T-helper 2 cell treated with Interferon-gamma antibody and Interleukin-4, amounts not matched to agents 100 ng/mL and 5 ng/mL, for 36 hours (primary cell): ENCODE results near the gene ZNF483. TPM values are rescaled to one million over a fixed set of nuclear protein-coding genes. Genes with fewer than 3 reads are reported as not detected.
"Not testable (repeated sequence)": the region's sequence is repeated elsewhere in the genome, so short reads cannot be mapped to it uniquely, and the experiment has no call there.

ENCODE experiments used
- intact Hi-C: fragments of 100-400 bp; cut with micrococcal nuclease; formaldehyde crosslinking; loops from one replicate; pipeline ENCODE4 v1.15.1; 2023
- total RNA-seq: library from RNA; stranded (reverse); gene quantifications from 2 replicates; pipeline ENCODE4 v1.2.3, GENCODE V29; 2022

ZNF483 gene
- total RNA-seq, 1 donor from 2014 or later, result 5.0 TPM

DNA sequence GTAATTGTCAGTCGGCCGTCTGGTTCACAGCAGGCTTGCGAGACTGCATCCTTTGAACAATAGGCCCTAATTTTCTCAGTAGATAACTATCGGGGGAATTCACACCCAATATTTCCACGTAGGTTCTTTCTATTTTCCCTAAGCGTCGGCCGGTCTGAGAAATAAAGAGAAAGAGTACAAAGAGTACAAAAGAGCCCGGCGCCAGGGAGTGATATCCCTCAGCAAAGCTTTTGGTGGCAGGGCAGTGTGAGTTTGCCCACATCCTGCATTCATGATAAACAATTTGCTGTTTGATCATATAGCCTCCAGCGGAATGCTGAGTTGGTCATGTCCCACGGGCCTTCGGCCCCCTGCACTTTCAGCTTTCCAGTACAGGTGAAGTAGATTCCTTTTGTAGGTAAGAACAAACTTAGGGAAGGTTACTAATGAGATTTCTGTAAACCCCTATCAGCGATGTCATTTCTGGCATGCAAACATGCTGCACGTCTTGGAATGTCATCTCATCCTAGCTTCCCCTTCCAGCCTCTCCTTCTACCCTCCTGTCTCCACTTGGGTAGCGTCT lies 79.2 kb downstream of the ZNF483 start:
- intact Hi-C loops, result no loop called here

DNA sequence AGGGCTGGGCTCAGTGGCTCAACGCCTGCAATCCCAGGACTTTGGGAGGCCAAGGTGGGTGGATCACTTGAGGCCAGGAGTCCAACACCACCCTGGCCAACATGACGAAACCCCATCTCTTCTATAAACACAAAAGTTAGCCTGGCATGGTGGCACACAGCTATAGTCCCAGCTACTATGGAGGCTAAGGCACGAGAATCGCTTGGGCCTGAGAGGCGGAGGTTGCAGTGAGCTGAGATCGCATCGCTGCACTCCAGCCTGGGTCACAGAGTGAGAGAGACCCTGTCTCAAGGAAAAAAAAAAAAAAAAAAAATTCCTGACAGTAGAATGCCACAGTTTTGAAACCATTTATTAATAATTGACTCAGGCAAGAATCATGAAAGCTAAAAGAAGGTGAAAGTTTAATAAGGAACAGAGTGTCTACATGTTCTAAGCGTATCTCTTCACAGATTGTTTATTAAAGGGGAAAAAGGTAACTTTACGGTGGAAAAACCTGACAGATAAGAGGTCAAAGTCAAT lies 80.1 kb downstream of the ZNF483 start:
- intact Hi-C loops, result no loop called here

DNA sequence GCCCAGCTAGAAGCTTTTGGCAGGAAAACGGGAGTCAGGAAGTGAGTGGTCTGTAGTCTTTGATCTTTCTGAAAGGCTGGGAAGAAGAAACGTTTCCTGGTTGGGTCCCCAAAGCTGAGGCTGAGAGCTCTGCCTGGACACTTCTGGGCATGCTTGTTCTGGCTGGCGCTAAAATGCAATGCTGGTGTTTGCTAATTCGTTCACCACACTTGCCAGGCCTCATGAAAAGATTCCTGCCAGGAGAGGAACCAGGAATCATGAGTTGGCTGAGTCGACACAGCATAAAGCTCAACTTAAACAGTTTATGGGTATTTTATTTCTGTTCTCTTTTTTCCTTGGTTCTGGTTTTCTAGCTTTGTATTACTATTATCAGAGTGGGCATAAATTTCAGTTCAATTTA lies 85.2 kb downstream of the ZNF483 start:
- intact Hi-C loops, result no loop called here

DNA sequence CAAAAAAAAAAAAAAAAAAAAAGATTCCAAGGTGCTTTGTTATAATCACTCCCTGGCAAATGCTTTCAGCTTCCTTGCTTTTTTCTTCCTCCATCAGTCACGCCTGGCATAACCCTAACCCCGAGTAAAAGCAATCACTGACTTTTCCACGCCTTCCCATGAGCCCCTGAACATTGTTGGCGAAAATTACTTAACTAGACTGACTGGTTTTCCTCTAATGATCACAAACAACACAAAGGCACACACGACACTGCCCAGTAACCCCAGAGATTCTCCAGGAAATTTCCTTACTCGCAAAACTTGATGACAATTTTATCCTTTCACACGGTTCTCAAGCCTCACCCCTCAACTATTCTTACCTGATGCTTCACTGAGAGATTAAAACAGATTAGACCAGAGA lies 85.9 kb downstream of the ZNF483 start:
- intact Hi-C loops, result no loop called here

DNA sequence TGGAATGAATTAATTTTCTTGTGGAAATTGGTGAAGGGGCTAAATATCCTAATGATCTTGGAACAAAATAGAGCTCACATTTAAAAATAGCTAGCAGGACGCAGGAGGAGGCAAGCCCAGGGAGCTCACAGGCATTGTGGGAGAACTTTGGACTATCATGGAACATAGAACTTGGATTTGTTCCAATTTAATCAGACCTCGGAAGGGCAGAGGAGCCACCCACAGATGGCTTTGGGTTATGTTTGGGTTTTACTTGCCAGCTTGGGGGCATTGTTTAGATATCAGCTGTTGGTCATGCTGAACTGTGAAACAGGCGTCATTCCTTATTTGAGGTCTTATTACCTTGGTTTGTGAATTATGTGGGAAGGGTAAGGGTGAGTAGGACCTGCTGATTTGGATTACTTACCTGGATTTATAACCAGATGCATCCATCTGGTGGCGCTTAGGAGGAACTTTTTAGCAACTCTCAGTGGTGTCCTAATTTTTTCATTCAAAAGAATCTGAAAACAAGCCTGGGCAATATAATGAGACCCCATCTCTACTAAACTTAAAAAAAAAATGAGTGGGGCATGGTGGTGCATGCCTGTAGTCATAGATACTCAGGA lies 88.6 kb downstream of the ZNF483 start:
- intact Hi-C loops, result no loop called here

DNA sequence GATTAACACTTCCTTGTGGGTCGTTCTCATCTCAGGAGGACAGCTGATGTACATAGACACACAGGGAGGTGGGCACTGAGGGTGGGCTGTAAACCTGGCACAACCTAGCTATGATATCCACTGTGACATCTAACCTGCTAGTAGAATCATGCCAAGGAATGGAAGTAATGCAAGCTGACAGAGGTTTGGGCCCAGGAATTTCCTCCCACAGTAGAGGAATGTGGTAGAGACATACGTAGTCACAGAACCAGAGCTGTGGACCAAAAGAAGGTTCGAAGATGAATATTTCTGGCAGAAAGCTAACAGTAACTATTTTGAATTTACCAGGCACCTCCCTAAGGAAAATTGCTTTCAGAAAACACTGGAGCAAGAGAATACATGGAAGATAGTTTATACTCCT lies 90.9 kb downstream of the ZNF483 start:
- intact Hi-C loops, result no loop called here

DNA sequence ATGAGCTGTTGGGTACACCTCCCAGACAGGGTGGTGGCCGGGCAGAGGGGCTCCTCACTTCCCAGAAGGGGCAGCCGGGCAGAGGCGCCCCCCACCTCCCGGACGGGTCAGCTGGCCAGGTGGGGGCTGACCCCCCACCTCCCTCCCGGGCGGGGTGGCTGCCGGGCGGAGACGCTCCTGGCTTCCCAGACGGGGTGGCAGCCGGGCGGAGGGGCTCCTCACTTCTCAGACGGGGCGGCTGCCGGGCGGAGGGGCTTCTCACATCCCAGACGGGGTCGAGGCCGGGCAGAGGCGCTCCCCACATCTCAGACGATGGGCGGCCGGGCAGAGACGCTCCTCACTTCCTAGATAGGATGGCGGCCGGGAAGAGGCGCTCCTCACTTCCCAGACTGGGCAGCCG lies 92.4 kb downstream of the ZNF483 start:
- intact Hi-C loops, result not testable (repeated sequence)

DNA sequence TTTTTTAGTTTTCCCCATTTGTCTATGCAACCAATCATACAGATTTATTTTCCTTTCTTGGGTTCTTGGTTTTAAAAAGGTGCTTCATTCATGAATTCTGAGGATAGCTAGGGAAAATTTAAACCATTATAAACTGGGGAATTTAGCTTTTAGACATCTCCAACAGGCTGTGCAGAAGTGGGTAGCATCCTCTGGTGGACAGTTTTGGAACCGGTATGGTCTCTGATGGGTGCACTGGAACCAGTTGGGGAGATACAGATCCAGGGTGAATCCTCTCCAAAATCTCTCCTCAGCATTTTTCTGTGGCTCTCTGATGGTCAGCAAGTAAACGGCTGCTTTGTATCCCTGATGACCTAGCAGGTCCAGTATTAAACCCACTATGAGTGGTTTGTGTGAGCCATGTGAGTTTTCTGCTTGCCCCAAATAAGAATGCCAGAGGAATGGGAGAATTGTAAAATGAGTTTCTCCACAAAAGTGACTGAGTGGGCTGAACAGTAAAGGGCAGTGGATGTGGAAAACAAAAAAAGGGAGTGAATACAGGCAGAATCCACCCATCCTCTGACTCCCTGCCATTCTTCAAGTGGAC lies 97.0 kb downstream of the ZNF483 start:
- intact Hi-C loops, result no loop called here

DNA sequence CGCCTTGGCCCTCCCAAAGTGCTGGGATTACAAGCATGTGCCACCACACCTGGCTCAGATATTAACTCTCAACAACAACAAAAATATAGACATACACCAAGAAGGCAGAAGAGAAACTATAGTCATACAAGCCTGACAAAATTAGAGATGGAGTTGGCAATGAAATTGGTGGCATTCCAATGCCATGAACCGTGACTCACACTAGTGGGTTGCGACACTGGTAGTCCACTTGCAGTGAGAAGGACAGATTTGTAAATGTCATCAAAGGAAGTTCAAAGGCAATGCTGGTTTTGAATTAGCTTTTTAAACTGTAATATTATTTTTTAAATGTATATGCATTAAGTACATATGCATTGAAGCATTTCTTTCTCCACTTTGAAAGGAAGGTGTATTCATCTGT lies 97.6 kb downstream of the ZNF483 start:
- intact Hi-C loops, result no loop called here

Other genes with a start within 250 kb of the ZNF483 start
- not detected in 2 replicates for gene OR2K2, start 195.0 kb upstream of the ZNF483 start, total RNA-seq
- gene ECPAS, start 40.8 kb upstream of the ZNF483 start, total RNA-seq, result 77.1 and 77.5 TPM in 2 replicates
- gene PTGR1, start 74.5 kb downstream of the ZNF483 start, total RNA-seq, result 0.32 and 0.73 TPM in 2 replicates
- 4.6 TPM in 2 replicates for gene DNAJC25, start 106.2 kb downstream of the ZNF483 start, total RNA-seq
- gene GNG10, start 136.4 kb downstream of the ZNF483 start, total RNA-seq, result 32.9 and 33.0 TPM in 2 replicates